CD4-positive, alpha-beta T cell treated with Interleukin-4 for 4 hours (primary cell): ENCODE measurements around the gene FASTK.
A peak's percentile ranks its signal among the peaks of the same experiment; 100 is the strongest.

Experiments
- DNase-seq: peaks from one replicate; pipeline ENCODE4 v3.0.0-alpha.2; 2020

The FASTK gene, protein sequence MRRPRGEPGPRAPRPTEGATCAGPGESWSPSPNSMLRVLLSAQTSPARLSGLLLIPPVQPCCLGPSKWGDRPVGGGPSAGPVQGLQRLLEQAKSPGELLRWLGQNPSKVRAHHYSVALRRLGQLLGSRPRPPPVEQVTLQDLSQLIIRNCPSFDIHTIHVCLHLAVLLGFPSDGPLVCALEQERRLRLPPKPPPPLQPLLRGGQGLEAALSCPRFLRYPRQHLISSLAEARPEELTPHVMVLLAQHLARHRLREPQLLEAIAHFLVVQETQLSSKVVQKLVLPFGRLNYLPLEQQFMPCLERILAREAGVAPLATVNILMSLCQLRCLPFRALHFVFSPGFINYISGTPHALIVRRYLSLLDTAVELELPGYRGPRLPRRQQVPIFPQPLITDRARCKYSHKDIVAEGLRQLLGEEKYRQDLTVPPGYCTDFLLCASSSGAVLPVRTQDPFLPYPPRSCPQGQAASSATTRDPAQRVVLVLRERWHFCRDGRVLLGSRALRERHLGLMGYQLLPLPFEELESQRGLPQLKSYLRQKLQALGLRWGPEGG

DNA sequence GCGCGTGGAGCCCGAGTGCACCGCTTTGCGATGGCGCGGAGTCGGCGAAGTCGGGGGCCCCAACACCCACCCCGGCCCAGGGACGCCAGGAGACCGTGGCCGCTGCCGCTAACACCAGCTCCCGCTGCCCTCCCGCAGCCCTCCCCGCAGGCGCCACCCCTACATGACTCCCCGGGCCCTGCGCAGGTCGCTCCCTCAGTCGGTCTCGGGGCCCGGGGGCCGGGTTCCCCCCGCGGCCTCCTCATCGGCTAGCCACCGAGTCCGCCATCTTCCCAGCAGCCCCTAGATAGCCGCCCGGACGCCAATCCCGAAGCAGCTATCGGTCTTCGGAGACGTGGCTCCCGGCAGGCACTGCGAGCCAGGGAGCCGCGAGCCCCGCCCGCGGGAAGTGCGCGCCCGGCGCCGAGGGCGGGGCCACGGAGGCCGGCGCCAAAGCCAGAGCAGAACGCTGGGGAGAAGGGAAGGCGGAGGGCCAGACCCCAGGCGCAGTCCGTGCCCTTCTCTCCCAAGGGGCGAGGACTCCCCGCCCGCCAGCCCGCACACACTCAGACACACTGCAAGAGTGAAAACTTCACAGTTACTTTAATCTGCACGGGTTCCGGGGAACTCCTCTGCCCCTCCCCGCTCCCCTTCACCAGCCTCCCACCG lies at the start of gene FASTK:
TSS of gene FASTK (minus strand) at position 288 of the 648 bp plus-strand sequence. CDS start at position 245, 43 bp downstream.
- peak; percentile 87 for DNase-seq

DNA sequence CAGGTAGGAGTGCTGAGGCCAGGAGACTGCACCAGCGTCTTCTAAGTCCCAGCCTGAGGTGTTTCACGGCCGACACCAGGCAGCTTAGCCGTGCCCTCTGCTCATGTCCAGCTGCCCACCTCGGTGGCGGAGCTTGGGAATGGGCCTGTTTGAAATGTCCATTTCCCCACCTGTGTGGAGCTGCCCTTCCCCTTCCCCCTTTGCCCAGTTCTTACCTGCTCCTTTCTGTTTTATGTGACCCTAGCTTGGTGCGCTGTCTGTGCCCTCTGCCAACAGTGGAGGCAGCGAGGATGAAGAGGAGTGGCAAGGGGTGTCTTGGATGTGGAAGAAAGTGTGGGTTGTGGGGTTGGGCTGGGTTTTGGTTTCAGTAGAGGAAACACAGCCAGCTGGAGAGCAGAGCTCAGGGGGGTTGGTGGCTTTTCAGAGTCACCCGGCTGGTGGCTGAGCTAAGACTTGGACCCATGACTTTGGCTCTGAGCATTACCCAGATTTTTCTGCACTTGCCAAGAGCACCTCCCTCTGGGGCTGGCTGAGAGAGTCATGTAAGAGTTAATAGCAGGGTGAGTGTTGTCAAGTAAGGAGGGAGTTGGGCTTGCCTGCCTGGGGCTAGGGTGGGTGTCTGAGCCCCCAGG lies 49.5 kb upstream of the FASTK start:
- DNase-seq: no peak

DNA sequence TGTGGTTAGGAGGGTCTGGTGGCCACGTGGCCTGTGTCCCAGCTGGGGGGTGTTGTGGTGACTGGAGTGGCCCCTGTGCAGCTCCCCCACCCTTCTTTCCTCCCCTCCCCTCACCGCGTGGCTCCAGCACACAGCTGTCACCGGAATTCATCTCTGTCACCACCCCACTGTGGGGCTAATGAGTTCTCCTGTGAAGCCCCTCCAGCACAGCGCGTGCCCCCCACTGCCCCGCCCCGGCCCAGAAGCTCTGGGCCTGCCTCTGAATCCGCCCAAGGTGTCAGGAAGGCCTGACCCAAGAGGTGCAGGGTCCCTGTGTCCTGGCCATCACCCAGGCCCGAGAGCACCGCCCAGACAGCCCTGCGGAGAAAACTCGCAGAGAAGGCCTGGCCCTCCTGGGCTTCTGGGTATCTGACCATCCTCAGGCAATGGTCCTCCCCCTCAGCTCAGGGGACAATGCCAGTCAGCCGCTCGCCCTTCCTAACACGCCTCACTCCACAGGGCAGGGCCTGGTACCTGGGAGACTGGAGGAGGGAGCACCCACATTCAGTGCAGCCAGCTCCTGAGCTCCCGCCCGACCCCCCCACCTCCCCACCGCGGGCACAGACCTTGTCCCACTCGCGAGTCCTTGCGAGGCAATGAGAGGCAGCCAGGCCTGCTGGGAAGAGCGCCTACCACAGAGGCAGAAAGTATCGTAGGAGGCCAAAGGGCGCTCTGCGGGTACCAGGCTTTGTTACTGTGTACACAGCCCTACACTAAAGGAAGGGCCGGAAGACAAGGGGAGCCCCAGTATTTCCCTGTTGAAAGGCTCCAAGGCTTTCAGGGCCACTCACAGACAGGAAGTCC lies 48.7 kb upstream of the FASTK start:
- DNase-seq: no peak

DNA sequence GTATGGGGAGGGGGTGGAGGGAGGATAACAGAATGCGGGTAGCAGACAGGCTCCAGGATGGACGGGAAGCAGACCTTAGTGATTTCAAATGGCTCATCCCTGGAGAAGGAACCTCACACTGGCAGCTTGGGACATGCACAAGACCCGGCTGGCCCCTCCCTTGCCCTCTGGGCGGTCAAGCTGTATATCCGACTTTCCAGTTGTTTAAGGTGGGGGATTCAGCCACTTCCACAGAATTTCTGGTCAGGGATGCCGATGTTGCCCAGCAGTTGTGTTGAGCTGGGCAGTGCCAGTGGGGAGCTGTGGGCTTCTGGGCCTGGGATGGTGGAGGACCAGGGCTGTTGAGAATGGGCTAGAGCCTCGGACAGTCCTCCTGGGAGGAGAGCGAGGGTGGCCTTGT lies 48.1 kb upstream of the FASTK start:
- DNase-seq: no peak

DNA sequence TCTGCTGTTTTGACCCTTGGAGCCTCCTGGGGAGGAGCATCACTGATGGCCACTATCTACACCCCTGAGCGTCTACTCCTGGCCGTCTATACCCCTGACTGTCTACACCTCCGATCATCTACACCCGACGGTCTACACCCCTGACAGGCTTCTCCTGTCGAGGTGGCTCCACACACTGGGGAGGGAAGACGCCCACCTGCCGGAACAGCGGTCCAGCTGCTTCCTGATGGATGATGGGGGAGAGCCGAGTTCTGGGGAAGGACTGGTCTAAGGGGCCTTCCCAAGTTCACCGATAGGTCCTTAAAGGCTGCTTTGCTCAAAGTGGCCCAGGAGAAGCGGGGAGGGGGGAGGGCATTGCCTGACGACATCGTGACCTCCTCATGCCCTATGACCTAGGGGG lies 47.5 kb upstream of the FASTK start:
- DNase-seq: no peak

DNA sequence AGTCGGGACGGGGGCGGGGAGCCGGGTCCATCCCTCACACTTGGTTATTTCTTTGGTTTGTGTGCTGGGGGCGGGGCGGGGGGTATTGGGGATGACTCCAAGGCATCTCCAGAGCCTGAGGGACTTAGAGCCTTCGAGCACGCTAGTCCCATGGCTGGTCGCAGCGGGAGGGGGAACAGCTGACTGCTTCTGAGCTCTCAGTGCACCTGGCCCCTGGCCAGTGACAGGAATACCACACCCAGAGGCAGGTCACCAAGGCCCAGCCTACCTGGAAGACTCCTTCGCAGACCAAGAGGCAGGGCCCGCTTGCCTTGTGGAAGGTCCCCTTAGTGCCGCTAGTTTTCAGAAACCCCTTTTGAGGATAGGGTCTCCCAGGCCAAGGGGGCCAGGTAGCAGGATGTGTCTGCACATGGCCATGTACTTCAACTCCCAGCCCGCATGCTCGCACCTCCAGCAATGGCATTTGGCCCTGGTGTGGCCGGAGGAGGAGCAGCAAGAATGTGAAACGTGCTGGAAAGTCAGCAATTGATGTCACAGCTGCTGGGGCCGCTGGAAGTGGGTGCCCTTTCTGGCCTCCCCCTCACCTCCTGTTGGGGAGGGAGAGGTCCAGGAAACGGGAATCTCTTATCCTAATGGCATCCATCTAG lies 46.0 kb upstream of the FASTK start:
- DNase-seq: no peak

DNA sequence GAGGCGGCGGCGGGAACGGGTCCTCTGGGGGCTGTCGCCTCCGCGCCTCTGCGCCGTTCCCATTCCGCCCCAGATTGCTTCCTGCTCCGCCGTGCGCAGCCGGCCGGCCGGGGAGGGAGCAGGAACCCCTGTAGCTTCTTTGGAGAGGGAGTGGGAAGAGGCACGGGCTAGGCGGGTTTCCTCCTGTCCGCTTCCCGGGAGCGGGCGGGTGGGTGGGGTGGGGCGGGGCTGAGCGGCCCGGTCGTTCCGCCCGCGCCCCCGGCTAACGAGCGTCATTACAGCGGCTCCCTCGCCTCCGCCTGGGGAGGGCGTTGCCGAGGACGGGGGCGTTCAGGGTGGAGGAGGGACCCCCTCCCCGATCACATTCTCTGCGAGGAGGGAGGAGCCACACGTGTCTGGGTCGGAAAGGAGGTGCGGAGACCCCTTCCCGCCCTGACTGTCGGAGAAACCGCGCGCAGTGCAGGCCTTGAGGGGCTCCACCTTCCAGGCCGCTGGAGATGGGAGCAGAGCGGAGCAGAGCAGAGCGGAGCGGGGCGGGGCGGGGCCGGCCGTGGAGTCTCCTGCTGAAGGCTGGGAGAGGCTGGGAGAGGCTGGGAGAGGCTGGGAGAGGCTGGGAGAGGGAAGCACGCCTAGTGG lies 45.4 kb upstream of the FASTK start:
- no peak for DNase-seq

DNA sequence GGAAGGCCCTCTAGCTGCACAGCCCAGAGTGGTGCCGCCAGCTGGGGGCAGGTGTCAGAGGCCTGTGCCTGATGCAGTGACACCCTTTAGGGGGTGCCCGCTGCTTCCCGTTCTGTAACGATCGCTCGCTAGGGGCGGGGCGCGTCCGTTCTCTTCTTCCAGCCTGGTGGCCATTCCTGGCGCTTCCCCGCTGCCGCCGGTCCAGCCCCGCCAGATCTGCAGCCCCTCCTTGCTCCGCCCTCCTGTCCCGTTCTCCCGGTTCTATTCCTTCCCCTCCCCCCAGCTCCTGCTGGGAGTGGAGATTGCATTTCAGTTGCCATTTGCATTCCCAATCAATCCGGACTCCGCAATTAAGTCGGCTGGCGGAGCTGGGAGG lies 44.8 kb upstream of the FASTK start:
- DNase-seq: no peak

DNA sequence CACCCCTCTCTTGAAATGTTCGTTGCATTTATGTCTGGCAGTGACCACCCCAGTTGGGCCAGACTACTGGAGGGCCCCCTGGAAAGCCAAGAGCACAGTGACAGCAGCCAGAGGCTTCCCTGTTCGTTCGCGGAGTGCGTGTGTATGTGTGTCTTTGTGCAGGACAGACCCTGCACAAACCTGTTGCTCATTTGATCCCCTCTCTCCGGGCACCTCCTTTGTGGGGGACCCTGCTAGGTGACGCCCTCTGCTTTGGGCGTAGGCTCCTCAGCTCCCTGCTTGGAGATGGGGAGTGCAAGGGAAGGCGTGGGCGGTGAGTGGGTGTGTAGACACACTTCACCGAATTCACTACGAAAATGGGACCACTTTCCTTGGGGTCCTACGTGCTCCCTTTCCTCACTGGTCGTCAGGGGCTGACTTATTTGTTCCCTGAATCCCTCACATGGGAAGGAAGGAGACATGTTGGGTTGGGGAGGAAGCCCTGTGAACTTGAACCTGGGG lies 44.3 kb upstream of the FASTK start:
- DNase-seq: no peak

DNA sequence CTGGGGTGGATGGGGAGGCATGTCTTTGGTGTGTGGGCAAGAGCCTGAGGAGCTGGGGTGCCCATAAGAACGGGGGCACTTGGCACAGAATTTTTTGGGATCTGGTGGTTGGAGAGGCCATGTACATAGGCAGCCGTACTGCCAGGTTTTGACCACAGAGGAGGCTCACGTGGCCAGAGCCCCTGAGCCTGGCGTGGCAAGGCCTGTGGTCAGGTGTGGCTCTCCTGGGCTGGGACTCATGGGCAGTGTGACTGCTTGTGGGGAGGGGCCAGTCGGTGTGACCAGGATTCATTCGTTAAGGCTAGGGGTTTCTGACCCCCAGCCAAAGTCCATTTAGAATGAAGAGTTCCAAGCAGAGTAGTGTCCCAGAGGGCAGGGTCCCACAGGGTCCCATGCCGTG lies 43.9 kb upstream of the FASTK start:
- DNase-seq: no peak

DNA sequence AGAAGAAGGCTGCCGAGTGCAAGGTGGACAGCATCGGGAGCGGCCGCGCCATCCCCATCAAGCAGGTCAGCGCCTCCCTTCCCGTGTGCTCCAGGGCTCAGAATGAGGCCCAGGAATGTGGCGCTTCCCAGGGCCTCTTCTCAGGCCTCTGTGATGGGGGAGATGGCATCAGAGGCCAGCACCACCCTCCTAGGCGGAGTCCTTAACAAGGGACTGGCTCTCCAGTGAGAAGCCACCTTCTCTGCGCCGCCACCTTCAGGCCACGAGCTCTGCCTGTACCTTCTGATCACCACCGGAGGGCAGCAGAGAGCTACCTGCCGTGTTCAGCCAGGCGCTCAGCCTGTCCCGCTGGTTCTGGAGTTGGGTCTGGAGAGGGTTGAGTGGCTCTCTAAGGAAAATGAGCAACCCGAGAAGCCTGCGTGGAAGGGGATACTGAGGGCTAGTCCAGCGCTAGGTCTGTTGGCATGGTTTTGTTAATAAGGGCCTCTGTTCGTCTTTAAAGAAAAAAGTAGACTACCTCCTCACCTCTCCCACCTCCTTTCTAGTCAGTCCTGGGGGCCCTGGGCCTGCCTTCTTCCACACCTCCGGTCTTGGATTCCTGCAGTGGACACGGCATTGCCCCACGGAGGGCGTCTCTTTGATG lies 43.3 kb upstream of the FASTK start:
- DNase-seq: peak; percentile 79

DNA sequence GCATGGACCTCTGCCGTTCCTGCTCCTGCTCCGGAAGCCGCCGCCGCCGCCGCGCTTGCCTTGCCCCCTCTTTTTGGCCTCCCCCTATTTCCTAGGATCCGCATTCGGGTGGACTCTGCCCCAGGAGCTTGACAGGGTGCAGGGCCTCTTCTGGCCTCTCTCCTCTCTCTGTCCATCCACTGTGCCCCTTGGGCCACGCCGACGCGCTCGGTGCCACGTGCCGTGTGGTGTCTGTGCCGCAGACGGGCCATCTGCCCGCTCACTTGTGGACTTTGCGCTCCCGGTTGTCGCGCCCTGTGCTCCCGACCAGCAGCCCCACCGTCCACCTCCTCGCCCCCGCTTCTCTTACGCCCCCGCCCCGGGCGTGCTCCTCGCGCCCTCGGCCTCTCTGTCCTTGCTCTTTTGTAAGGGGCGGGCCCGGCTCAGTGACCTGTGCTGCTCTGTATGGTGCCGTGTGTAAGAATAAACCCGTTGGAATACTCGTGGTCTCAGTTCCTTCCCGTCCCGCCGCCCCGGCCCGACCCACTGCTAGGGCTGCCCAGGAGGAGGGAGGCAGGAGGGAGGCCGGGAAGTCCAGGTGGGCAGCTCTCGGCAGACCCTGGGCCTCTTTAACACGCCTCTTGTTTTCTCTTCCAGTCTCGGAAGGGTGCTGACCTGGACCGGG lies 42.7 kb upstream of the FASTK start:
- no peak for DNase-seq

DNA sequence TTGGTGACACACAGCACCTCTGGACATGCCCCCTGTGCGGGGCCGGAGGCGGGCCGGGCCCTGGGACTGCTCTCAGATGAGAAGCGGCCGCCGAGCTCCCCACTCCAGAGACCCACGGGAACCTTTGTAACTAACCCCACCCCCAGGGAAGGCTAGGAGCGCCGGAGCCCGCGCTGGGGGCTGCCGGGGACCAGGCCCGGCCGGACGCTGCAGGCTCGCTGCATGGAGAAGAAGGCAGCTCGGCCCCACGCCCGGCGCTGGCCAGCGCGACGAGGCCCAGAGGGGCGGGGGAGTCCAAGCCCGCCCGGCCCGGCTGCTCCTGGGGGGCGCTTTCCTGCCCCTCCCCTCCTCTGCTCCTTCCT lies 42.2 kb upstream of the FASTK start:
- no peak for DNase-seq

DNA sequence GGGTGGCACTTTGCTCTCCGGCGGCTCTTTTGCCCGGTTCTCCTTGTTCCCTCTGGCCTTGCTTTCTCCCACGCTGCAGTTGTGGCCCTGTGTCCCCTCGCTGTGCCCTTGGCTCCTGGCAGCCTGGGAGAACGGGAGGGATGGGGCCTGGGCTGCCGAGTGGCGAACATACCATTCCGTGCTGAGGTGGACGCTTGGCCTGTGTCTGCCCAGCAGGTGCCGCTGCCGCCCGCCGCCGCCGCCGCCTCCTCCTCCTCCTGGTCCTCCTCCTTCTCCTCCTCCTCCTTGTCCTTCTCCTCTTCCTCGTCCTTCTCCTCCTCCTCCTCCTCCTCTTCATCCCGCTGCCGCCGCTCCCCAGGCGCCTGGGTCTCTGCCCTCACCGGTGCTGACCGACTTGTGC lies 41.7 kb upstream of the FASTK start:
- DNase-seq: no peak

DNA sequence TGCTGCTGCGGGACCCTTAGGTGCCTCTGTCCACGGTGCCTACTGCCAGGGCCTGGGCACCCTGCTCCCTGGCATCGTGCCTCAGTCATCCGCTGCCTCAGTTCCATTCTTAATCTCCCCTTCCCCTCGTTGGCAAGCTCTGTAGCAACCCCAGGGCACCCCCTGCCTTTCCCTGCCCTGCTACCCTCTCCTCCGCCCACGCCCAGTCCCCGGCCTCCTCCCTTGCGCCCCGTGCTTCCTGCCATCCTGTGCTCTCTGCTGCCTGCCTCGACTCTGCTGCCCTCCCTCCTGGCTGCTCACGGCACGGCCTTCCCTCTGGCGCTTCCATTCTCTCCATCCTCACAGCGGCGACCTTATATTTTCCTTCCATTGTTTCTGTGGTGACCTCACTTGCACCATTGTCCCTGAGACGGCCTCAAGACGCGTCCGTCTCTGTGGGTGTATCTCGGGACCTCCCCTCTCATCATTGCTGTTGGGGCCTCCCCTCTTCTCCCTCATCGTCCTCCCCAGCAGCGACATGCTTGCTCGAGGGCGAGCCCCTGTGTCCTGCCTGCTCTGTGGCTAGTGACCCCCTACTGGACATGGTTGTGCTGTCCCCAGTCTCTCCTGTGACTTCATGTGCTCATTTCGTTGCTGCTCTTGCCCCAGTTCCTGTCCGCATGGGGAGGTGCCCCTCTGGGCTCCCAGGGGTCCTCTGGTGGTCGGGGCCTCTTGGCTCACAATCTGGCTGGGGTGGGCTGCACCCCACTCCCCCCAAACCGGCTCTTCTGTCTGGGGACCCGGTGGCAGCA lies 41.0 kb upstream of the FASTK start:
- no peak for DNase-seq

DNA sequence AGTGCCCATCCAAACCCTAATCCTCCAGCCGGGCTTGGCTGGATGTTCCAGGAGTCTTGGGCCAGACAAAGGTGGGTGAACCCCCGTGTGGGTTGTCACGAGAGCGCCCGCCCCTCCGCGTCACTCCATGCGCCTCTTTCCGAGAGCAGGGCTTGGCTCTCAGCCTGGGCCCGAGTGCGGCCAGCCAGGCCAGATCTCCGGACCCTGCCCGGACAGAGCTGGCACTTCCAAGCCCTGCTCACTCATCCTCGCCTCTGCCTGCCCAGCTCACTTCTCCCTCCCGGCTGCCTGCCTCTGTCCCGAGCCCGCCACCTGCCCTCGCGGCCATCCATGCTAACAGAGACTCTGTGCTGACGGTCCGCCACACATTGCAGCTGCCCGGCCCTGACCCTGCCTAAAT lies 40.3 kb upstream of the FASTK start:
- no peak for DNase-seq

DNA sequence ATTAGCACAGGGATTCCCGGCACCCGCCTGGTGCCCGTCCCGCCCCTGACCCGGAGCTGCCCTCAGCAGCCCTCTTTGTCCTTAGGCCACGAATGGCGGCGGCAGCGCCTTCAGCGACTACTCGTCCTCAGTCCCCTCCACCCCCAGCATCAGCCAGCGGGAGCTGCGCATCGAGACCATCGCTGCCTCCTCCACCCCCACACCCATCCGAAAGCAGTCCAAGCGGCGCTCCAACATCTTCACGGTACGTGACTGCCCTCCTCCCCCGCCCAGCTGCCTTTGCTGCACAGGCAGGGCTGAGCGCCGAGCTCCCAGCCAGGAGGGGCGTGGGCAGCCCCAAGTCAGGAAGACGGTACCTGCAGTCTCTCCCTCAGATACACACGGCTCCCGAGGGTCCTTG lies 39.3 kb upstream of the FASTK start:
- DNase-seq: no peak

DNA sequence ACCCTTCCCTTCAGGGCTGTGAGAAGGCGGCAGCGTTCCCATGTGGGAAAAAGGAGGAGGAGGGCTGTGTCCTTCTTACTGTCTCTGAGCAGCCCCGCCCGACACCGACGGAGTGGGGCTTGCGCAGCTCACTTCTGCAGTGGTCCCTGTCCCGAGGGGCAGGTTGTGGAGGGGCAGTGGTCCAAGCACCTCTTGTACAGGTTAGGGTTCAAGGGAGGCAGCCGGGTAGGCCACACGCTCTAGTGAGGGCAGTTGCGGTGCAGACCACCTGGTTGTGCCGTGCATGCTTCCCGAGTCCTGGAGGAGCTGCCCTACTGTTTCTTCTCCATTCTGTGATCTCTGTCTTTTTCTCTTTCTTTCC lies 38.4 kb upstream of the FASTK start:
- no peak for DNase-seq

DNA sequence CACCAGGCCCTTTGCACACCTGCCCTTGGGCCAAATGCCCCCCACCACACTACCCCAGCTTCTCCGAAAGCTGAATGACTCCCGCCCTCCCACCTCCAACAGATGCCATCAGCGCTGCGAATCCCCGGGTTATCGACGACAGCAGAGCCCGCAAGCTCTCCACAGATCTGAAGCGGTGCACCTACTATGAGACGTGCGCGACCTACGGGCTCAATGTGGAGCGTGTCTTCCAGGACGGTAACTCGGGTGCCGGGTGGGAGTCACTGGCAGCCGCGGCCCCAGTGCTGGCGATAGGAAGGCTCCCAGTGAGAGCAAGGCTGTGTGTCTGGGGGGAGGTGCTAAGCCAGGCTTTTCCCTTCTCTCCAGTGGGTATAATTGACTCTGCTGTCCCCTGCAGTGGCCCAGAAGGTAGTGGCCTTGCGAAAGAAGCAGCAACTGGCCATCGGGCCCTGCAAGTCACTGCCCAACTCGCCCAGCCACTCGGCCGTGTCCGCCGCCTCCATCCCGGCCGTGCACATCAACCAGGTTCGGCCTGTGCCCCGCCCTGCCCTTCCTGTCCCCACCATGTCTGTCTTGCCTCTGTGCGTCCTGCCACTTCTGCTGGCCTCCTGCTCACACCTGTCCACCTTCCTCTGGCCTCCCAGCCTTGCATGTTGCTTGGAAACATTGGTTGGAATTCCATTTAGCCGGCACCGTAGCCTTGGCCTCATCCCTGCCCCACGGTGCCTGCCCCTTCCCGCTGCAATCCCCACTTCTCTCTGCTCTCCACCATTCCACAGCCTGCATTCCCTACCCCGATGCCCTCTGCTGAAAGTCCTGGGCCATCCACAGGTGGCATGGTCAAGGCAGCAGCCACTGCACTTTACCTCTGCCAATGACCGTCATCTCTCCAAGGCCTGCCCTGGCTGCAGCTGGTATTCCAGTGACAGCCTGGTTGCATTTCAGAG lies 37.8 kb upstream of the FASTK start:
- DNase-seq: no peak
